HG02678 (cell line): Measurements from ENCODE around the gene LASP1.
"Not testable (repeated sequence)": the region's sequence is repeated elsewhere in the genome, so short reads cannot be mapped to it uniquely, and the experiment has no call there.

ENCODE experiments used
- ATAC-seq: cut with Tn5 transposase; IDR thresholded peaks from one replicate; pipeline ENCODE4 v1.9.1; 2021; ENCODE audit warnings: mild to moderate bottlenecking, moderate library complexity; ENCODE audit not compliant: unreplicated experiment

Gene LASP1

DNA sequence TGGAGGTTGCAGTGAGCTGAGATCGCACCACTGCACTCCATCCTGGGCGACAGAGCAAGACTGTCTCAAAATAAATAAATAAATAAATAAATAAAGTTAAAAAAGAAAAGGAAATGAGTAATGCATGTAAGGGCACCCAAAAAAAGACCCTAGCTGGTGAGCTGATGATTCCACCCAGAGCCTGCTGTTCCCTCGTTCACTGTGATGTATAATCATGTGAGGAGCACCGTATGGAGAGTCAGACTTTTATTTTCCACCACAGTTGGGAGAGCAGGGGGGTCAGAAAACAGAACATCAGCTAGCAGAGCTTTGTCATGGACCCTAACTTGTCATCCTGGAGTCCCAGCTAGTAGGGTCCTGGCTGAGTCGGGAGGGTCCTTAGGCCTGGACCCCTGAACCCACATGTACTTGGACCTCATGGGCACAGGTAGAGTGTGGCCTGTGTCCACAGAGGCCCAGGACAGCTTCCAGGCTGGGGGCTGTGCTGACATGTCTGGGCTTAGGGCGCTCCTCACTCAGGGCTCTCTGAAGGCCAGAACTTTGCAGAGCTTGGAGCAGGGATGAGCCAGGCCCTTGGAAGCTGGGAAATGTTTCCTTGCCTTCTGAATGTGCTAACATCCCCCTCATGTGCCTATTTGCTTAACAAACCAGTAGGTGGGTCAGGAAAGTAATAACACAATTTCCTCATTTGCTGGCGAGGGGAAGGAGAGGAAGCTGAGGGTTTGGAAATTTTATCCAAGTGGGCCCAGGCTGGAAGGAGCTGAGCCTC is 36.8 kb downstream of the LASP1 start:
- ATAC-seq: no peak

GRCh38 chr17:38907930-38908675 is 38.2 kb downstream of the LASP1 start:
- no peak for ATAC-seq

GRCh38 chr17:38908676-38909181 is 38.9 kb downstream of the LASP1 start:
- ATAC-seq: no peak

DNA sequence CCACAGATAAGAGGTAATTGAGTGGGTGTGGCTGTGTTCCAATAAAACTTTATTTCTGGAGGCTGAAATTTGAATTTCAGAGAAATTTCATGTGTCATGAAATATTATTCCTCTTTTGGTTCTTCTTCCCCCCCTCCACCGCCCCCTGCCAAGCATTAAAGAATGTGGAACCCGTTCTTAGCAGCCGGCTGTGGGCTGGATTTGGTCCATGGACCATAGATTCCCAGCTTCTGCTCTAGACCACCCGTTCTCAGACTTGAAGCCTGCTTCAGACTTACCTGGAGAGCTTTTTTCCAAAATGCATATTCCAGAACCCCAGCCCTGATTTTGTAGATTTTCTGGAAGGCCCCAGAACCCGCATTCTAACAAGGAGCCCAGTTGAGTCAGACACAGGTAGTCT is 40.5 kb downstream of the LASP1 start:
- no peak for ATAC-seq

DNA sequence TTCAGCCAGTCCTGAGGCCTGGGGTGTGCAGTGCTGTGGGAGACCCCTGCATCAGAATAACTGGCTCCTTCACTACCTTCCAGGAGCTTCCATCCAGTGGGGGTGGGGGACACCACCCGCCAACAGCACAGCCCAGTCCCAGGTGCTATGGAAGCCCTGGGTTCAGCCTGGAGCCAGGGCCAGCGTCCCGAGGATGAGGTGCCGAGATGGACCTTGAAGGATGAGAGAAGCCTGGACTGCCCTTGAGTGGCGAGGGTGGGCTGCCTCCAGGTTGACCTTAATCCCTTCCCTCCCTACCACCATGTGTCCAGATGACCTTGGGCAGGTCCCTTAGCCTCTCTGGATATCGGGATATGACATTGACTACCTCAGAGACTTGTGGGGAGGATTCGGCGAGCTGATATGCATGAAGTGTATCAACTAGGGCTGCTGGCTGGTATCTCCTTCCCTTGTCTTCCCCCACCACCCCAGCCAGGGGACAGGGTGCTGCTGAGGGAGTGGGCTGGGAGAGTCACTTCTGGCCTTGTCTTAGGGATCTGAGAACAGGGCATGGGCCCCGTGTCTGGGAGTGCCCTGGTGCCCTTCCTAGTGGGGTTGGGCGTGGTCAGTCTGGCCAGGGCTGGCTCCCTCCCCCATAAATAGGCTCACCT is 41.3 kb downstream of the LASP1 start:
- no peak for ATAC-seq

DNA sequence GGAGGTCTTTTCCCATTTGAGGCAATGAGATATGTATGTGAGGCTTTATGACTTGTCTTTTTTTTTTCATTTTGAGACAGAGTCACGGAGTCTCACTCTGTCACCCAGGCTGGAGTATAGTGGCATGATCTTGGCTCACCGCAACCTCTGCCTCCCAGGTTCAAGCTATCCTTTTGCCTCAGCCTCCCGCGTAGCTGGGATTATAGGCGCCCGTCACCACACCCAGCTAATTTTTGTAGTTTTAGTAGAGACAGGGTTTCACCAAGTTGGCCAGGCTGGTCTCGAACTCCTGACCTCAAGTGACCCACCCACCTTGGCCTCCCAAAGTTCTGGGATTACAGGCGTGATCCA is 41.8 kb downstream of the LASP1 start:
- ATAC-seq: not testable (repeated sequence)

DNA sequence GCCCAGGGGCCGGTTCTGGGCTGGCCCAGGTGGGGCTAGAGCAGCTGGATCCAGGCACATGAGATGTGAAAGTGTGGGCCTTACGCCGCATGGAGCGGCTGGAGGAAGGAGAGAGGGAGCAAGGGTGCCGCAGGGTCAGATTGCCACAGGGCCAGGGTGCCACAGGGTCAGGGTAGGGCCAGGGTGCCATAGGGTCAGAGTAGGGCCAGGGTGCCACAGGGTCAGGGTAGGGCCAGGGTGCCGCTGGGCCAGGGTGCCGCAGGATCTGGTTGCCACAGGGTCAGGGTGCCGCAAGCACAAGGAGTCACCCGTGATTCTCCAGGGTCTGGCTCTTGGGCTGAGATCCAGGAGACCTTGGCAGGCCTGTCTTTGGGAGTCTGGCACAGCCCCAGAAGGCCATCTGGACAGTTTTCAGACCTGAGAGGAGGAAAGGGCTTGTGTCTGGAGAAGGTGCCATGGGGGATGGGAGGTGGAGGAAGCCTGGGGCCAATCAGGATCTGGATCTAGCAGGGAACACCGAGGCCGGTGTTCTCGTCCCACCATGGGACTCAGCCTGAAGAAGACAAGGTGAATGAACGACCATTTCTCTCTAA is 42.5 kb downstream of the LASP1 start:
- ATAC-seq: no peak

- no peak for ATAC-seq
Observed at GRCh38 chr17:38914741-38915638, 45.1 kb downstream of the LASP1 start.

DNA sequence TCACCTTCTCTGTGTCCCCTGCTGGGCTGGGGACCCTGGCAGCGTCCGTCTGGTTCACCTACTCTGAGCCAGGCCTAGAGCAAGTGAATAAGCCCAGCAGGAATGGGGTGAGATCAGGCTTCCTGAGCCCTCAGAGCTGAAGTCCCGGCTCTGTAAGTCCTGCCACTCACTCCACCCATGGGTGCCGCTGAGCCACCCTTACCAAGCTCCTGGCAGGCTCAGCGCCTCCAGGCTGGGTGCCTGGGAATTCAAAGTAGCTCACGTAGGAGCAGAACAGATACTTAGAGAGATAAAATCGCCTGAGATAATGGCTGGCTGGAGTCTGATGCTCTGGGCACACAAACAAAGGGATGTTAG is 45.8 kb downstream of the LASP1 start:
- no peak for ATAC-seq

- no peak for ATAC-seq
Observed at GRCh38 chr17:38916771-38917170, 46.9 kb downstream of the LASP1 start.

- no peak for ATAC-seq
Observed at GRCh38 chr17:38917259-38917658, 47.4 kb downstream of the LASP1 start.

DNA sequence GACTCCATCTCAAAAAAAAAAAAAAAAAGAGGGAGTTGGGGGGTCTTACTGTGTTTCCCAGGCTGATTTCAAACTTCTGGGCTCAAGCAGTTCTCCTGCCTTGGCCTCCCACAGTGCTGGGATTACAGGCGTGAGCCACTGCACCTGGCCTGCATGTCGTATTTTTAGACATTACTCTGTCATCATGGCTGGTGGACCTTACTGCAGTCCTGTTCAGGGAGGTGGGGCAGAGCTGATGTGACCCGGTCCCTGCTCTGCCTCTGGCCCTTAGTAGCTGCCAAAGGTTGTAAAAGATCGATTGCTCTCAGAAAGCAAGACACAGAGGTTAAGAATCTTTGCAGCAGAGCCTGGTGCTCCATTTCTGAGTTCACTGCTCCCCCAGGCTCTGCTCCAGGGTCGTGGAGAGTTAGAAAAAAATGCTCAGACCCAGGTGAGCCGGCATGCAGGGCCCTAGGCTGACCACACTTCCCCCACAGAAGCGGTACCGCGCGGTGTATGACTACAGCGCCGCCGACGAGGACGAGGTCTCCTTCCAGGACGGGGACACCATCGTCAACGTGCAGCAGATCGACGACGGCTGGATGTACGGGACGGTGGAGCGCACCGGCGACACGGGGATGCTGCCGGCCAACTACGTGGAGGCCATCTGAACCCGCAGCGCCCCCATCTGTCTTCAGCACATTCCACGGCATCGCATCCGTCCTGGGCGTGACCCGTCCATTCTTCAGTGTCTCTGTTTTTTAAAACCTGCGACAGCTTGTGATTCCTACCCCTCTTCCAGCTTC is 48.5 kb downstream of the LASP1 start:
- no peak for ATAC-seq

- no peak for ATAC-seq
Observed at GRCh38 chr17:38918916-38919315, 49.1 kb downstream of the LASP1 start.

DNA sequence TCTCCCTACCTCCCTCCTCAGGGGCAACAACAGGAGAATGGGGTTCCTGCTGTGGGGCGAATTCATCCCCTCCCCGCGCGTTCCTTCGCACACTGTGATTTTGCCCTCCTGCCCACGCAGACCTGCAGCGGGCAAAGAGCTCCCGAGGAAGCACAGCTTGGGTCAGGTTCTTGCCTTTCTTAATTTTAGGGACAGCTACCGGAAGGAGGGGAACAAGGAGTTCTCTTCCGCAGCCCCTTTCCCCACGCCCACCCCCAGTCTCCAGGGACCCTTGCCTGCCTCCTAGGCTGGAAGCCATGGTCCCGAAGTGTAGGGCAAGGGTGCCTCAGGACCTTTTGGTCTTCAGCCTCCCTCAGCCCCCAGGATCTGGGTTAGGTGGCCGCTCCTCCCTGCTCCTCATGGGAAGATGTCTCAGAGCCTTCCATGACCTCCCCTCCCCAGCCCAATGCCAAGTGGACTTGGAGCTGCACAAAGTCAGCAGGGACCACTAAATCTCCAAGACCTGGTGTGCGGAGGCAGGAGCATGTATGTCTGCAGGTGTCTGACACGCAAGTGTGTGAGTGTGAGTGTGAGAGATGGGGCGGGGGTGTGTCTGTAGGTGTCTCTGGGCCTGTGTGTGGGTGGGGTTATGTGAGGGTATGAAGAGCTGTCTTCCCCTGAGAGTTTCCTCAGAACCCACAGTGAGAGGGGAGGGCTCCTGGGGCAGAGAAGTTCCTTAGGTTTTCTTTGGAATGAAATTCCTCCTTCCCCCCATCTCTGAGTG is 49.6 kb downstream of the LASP1 start:
- no peak for ATAC-seq

GRCh38 chr17:38920374-38921291 is 50.8 kb downstream of the LASP1 start:
- ATAC-seq: no peak

GRCh38 chr17:38921756-38922411 is 52.0 kb downstream of the LASP1 start:
- no peak for ATAC-seq

DNA sequence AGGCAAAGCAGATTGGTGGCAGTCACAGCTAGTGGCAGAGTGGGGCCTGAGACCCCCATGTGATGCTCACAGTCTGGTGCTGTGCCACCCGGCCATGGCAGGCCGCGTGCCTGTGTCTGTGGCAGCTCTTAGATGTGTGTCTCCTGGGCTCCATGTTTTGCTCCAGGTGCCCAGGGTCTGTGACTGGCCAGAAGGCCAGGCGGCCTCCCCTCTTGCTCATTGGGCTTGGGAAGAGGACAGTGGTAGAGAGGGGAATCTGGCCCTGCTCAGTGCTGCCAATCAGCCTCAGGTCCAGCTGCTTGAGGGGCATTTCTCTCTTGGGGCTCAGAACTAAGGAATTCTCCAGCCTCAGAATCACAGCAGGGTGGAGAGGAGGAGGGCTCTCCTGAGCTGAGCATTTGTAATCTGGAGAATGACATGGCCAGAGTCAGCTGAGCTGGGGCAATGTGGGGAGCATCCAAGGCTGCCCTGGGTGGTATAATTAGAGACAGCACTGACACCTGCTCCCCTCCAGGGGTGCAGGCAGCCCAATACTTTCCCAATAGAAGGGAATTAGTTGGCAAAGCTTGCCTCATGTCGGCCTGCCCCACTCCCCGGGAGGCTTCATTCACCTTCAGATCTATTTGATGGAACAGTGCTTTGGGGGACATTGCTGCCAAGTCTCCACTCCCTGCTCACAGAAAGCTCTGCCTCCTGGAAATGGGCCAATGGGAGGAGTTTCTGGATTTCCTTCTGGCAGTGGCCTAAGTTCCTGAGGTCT is 52.9 kb downstream of the LASP1 start:
- ATAC-seq: no peak
